SHP77 (cell line): ENCODE data around the gene CMC1.

ENCODE experiments used
- DNase-seq, 2 experiments: peaks; one replicate each; lab custom pipeline; 2025; lab: John Stamatoyannopoulos, UW

CMC1 gene

DNA sequence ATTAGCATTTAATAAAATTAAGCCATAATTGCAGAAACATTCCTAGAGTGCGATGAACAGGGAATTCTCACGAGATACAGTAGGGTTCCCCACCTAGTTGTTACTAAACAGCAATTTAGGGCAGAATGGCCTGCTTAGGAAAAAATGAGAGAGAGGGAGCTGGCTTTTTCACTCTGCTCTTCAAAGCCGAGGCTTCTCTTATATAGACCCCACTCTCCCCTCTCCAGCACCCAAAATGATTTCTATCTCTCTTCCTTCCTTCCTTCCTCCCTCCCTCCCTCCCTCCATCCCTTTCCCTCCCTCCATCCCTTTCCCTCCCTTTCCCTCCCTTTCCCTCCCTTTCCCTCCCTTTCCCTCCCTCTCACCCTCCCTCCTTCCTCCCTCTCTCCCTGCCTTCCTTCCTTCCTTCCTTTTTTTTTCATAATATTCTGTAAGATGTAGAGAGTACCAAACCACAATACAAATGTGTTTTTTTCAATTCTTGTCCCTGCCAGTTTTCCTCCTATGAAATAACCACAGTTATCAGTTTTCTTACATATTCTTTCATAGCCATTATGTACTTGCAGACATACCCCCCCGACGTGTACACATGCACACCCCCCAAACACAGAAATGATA, 59.0 kb downstream of the CMC1 start:
- DNase-seq, result no peak

DNA sequence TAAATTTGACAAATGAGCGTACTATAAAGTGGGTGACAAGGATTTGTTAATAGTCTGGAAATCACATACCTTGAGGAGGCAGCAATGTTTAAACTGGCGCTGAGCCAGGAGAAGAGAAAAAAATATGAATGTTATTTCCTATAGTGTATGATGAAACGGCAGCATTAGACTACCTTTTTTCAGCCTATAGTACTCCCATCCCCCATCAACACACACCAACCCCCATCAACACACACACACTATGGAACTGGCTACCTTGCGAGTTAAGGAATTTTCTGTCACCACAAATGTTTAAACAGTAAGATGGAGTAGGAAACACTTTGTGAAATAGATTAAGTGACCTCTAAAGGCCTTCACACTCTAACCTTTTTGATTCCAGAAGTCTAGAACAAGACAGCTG, 60.3 kb downstream of the CMC1 start:
- DNase-seq, result no peak

DNA sequence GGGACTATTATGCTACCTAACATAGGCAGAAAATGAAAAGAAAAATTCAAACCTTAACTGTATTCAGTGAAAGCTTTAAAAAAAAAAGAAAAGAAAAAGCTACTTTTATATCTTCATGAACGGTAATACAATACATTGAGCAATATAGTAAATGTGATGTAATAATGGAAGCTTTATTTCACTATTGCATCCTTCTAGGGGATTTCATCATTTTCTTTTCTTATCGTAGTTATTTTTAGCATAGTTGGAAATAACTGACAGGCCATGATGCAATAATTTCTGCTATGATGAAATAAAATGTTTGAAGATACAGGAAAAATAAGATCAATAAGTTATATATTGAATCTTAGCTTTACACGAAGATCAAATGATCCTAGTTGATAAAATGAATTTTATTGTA, 66.8 kb downstream of the CMC1 start:
- no peak for DNase-seq

DNA sequence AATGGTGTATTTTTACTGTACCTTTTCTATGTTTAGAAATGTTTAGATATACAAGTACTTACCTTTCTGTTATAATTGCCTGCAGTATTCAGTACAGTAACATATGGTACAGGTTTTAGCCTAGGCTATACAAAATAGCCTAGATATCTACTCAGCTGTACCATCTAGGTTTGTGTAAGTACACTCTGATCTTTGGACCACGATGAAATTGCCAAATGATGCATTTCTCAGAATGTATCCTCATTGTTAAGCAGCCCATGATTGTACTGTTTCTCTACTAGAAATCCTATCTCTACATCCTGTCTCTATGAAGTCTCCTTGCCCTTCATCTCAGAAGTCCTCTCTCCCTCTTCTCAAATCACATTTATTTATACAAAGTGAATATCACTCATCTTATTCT, 74.3 kb downstream of the CMC1 start:
- no peak for DNase-seq

DNA sequence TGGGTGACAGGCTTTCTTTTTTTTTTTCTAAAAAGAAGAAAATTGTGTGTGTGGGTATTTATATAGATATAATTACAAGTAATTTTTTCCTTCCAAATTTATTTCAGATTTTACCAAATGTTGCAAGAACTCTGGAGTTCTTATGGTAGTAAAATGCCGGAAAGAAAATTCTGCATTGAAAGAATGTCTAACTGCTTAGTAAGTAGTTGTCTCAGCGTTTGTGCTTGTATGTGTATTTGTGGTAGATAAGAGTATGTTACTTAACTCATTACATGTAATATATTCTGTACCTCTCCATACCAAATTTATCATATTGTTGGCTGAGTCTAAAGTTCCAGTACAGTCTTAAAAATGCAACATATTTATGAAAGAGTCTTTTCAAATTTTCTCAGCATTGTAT, 74.8 kb downstream of the CMC1 start:
- no peak for DNase-seq

DNA sequence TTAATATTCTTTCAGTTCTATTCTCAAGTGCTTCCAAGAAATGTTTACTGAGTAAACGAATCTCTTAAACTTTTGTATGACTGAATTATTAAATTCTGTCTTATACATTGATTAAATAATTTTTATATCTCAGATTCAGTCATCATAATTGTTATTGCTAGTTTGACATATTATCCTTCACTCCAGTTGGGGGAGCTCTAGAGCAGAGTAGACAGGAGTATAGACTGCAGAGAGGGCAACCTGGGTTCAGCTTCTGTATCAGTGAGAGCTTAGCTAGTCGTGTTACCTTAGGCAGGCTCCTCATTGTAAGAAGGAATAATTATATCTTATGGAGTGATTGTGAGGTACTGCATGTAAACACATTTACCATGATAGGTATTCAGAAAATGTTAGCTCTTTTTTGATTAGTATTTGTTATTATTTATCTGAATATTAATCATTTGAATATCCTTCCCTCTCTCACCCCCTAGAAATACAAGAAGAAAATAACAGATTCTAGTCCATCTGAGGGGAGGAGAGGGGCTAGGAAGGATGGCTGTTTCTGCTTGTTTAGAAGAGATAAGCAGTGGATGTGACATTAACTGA, 76.1 kb downstream of the CMC1 start:
- peak in 1 of 2 experiments; percentile 46 for DNase-seq

DNA sequence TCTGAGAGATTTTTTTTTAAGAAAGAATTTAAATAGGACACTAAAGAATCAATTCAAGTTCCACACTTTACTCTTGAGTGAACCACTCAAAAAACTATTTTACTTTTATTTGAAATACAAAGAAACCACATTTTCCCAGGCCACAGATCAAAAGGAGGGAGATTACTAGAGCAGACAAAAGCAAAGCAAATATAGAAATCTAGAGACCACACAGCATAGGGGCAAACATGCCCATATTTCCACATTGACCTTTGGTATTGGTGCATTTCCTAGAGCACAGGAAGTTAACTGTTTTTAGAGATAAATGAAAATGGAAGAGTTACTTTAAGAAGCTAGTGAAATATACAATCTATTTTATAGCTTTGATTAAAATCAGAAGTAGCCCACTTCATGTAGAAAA, 79.6 kb downstream of the CMC1 start:
- DNase-seq, result no peak

DNA sequence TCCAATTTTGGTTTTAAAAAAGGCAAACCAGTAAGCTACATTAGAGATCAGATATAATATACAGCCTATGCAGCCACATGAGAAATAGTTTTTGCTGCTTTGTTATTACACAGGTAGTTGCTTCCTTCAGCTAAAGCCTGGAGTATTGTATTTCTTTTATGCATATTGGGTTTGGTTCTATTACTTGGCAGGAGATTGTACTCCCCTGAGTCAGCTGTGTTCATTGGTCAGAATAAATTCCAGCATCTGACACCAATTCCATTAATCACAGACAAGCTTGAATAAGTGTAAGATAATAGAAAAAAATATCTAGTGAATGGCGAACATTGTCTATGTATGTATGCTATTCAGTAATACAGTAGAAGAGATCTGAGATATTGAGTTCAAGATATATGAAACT, 81.0 kb downstream of the CMC1 start:
- no peak for DNase-seq

- DNase-seq, result no peak
These were observed 85.1 kb downstream of the CMC1 start for GRCh38 chr3:28326458-28326926.

GRCh38 chr3:28328188-28329151, 87.1 kb downstream of the CMC1 start:
- DNase-seq, result peak in 1 of 2 experiments; percentile 9

DNA sequence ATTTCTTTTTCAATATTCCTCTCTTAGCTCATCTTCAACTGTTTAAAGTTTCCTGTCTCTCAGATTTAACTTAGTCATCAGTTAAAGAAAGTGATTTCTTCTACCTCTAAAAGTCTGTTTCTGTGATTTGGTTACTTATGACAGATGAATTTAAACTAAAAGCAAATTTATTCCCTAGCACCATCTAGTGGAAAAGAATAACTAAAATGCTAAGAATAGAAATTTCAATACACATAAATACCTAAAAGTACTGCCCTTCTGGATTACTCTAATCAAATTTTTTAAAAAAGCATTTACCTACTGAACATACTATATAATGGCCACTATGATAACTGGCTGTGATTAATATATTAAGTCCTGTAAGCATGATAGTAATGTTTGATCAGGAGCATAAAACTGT, 93.1 kb downstream of the CMC1 start:
- no peak for DNase-seq

DNA sequence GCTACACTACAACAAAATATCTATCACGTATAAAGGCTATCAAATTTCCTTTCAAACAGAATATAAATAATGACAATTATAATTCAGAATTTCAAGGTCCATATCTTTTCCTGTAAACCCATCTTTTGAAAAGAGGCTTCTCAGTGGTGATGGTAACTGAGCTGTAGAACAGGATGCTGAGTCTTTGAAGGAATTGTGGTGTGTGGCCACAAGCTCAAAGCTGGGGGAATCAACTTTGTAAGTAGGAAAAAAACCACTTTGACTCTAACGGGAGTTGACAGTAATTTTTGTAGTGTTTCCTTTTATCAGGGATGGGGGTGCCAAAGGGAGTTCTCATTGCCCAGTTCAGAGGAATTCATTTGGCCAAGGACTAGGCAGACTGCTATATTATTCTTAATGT, 93.8 kb downstream of the CMC1 start:
- DNase-seq, result no peak

DNA sequence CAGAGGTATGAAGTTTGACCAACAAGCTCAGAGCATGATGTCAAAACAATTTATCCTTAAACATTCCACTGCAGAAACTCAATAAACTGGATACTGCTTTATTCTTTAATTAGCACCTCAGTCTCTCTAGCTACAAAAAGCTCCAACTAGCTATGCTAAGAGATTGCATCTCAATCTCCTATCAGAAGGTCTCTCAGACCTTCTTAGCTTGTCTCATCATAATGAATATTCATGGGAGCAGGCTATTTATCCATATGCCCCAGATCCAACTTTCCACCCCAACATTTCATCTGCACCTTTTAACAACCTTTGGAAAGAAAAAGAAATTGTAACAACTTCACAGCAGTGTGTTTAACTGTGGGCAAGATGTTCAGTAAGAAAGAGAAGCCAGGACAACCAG, 95.8 kb downstream of the CMC1 start:
- DNase-seq, result no peak

DNA sequence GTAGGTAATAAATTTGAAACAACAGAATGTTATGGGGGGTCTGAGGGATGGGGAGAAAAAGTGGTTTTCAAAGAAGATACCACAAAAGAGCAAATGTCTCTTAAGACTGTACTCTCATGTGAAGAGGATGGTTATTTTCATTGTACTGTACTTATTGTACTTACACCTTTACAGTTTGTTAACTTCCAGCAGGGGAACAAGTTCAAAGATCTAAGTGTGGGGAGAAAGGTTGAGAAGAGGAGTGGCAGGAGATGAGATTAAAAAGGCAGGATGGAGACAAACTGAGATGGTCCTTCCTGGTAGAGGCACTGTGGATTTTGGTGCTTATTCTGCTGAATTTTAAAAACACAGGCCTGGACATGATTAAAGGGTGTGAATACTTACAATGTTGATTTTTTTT, 101.7 kb downstream of the CMC1 start:
- no peak for DNase-seq

GRCh38 chr3:28345690-28346089, 104.3 kb downstream of the CMC1 start:
- no peak for DNase-seq

GRCh38 chr3:28347374-28348264, 106.2 kb downstream of the CMC1 start:
- no peak for DNase-seq

- DNase-seq, result no peak
These were observed 106.8 kb downstream of the CMC1 start for GRCh38 chr3:28348265-28348628.

- peak; percentile 88 to 92 for DNase-seq
These were observed 107.4 kb downstream of the CMC1 start, which contains the start of the genes AZI2 and ZCWPW2 for GRCh38 chr3:28348629-28349468. Gene AZI2, minus strand, starts transcription at chr3:28348824. Its CDS starts 8,207 bp downstream, at chr3:28340617. Gene ZCWPW2, plus strand, starts transcription at chr3:28348721. Its CDS starts 64,348 bp downstream, at chr3:28413069.

- no peak for DNase-seq
These were observed 108.1 kb downstream of the CMC1 start for GRCh38 chr3:28349469-28350000.
